AG09309 (cell line): ENCODE data around the gene CARS1.

Source experiments
- DNase-seq: peaks from one replicate; pipeline ENCODE4 v3.0.0-alpha.2; 2010; ENCODE audit warnings: low read depth
- H3K4me3 ChIP-seq: 2 replicates; pipeline ENCODE4 v1.5.1; 2011; ENCODE audit warnings: mild to moderate bottlenecking, low read depth, low read length, moderate library complexity; ENCODE audit not compliant: control insufficient read depth
- TF ChIP-seq, protein P1 (sequence below): IDR thresholded peaks from 2 replicates; pipeline ENCODE4 v1.5.1; 2011; ENCODE audit warnings: mild to moderate bottlenecking, low read depth, low read length, inconsistent platforms; ENCODE audit not compliant: insufficient read depth, control insufficient read depth; ENCODE audit errors: missing control alignments

CARS1 gene

DNA sequence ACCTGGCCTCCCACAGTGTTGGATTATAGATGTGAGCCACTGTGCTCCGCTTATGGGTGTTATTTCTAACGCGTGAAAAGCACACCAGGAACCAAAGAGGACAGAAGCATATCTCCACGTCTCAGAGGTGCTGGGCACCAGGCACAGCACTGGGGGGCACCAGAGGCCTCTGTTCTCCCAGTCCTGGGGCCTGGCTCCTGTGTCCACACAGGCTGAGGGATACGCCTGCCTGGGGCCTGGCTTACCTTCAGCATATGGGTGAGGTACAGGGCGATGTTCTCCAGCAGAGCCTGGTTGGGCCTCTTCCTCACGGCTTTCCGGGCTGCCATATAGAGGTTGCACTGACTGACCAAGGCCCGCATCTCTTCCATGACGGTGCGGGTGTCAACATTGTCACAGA lies 40.4 kb downstream of the CARS1 start:
- TF ChIP-seq, protein P1, sequence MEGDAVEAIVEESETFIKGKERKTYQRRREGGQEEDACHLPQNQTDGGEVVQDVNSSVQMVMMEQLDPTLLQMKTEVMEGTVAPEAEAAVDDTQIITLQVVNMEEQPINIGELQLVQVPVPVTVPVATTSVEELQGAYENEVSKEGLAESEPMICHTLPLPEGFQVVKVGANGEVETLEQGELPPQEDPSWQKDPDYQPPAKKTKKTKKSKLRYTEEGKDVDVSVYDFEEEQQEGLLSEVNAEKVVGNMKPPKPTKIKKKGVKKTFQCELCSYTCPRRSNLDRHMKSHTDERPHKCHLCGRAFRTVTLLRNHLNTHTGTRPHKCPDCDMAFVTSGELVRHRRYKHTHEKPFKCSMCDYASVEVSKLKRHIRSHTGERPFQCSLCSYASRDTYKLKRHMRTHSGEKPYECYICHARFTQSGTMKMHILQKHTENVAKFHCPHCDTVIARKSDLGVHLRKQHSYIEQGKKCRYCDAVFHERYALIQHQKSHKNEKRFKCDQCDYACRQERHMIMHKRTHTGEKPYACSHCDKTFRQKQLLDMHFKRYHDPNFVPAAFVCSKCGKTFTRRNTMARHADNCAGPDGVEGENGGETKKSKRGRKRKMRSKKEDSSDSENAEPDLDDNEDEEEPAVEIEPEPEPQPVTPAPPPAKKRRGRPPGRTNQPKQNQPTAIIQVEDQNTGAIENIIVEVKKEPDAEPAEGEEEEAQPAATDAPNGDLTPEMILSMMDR = no peak
- no peak overlapping the region for H3K4me3 ChIP-seq
- no peak for DNase-seq

DNA sequence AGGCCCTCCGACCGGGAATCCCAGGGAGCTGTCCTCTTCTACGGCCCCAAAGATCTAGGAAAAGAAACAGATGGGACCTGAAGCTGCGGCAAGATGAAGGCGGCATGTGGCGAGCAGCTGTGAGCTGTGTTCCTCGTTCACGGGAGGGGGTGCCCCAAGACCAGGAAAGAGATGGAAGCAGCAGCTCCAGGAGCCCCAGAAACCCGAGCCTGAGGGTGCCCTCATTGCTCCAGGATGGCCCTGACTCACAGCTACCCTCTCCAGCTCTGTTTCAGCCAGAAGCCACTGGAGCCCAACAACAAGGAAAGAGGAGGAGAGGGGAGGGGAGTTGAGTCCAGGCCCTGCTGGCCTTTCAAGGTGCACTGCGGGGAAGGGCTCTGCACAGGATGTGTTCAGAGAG lies 41.4 kb downstream of the CARS1 start:
- H3K4me3 ChIP-seq = no peak overlapping the region
- TF ChIP-seq, protein P1 = no peak
- DNase-seq = no peak

DNA sequence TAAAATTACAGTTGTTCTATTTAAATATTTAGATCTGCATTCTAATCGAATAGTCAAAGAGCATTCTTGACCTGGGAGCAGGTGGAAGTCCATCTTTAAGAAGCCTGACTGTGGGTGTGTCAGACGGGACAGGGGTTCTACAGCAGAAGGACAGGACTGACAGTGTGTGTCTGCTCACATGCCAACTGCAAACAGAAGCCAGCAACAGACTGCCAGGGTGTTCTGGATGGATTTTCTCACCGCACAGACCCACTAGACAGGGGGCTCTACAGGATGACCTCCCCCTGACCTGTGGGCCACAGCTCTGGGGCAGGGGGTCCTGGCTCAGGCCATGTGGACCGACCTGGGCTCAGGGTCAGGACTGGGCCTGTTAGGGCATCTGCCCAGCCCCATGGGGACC lies 42.3 kb downstream of the CARS1 start:
- TF ChIP-seq, protein P1 = no peak
- no peak overlapping the region for H3K4me3 ChIP-seq
- DNase-seq = no peak

DNA sequence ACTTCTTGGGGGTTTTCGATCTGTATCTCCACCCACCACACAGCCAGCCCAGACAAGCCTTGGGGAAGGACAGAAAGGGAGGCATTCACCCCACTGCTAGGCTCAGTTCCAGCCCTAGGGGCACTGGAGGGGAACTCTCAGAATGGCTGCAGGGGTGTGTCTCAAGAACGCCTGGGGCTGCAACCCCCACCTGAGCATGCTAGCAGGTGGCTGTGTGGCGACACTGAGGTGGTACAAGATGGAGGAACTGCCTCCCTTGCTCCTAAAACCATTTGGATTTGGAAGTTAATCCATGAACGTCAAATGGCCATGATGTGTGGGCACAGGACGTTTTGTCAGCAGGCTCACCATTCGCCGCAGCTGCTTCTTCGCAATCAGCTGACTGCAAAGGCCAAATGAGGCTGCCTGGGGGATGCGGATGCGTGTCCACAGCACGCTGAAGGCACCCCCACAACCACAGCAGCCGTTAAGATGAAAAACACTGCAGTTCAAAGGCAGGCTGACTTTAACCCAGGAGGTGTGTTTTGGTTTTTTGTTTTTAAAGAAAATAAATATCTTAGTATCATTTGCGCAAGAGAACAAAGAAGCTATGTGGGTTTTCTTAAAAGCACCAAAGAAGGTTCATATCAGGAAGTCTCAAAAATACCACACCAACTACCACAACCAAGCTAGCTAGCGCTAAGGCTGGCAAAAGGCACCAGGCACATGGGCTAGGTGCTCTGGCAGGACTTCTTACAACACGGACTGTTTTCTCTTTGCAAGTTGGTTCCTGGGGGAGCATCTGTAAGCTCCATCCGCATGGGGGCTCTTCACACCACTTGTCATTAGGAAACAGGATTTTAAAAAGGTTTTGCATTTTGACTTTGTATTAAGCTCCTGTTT lies 42.9 kb downstream of the CARS1 start:
- no peak overlapping the region for H3K4me3 ChIP-seq
- TF ChIP-seq, protein P1 = no peak
- DNase-seq = no peak

DNA sequence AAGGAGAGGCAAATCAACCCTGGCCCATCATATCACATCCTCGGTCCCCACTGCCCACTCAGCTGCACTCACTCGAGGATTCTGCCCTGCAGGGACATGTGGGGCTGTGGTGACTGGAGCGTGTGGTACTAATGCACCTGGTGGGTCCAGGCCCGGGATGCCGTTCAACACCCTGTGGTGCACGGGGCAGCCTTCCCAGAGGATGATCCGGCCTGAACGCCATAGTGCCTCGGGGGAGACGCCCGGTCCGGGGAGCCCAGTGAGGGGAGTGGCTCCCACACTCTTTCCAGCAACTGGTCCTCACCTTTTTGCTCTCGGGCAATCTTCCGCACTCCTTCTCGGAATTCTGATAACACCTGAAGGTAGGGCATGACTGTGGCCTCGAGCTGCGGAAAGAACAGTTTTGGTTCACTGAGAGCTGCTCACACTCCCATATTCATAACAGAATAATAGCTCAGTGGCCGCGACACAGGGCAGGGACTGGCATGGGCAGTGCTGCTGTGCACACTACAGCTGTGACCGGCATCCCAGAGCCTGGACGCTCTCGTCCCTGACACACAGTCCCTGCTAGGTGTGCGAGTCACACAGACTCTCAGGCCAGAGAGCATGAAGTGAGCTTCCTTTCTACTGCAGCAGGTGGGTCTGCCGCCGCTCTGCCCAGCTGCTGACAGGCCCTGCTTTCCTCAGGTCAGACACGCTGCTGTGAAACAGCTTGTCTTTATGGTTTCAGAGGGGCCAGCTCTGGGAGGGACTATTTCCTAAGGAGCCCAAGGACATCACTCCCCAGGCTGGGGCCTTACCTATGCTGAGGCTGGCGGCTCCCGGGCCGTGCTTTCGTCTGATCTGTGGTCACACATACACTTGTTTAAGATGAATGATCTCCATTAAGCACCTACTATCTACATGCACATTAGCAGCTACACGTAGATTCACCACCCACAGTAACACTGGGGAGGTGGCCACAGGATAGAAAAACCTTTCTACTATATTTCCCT lies 45.0 kb downstream of the CARS1 start:
- TF ChIP-seq, protein P1 = no peak
- DNase-seq = no peak
- no peak overlapping the region for H3K4me3 ChIP-seq

DNA sequence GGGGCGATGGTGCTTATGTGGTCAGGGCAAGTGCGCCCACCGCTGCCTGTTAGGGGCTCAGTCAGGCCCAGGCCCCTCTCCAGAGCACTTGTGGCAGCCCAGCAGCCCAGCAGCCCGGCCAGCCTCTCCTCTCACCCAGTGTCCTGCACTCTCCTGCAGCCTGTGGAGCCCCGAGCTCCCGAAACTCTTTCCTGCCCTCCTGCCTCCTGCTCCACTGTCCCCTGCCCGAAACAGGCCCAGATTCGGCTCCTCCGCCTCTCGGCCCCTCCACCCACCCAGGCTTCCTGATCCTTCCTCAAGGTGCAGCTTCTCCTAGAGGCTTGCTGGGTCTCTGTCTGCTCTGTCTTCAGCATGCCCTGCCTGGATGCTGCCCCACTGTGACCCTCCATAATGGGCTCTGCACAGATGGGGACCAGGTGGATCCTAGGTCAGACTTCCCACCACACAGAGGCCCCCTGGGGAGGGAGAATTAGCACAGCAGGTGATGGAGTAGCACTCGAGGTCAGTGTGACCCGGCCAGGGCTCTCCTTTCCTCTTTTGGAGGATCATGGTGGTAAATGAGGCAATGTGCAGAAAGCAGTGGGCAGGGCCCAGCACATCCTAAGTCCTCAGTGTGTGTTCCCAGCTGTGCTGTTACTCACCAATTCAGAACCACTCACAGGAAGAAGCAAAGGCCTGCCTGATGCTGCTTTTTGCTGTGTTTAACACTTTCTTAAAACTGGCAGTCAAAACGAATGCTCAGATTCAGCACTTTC lies 46.5 kb downstream of the CARS1 start:
- no peak for DNase-seq

More for the DNA sequence above, 46.5 kb downstream of the CARS1 start:
- no peak overlapping the region for H3K4me3 ChIP-seq
- TF ChIP-seq, protein P1 = no peak
